ENCODE measurements around the gene KCNH4.
"Not testable (repeated sequence)": the region's sequence is repeated elsewhere in the genome, so short reads cannot be mapped to it uniquely, and the experiment has no call there.

Gene KCNH4

DNA sequence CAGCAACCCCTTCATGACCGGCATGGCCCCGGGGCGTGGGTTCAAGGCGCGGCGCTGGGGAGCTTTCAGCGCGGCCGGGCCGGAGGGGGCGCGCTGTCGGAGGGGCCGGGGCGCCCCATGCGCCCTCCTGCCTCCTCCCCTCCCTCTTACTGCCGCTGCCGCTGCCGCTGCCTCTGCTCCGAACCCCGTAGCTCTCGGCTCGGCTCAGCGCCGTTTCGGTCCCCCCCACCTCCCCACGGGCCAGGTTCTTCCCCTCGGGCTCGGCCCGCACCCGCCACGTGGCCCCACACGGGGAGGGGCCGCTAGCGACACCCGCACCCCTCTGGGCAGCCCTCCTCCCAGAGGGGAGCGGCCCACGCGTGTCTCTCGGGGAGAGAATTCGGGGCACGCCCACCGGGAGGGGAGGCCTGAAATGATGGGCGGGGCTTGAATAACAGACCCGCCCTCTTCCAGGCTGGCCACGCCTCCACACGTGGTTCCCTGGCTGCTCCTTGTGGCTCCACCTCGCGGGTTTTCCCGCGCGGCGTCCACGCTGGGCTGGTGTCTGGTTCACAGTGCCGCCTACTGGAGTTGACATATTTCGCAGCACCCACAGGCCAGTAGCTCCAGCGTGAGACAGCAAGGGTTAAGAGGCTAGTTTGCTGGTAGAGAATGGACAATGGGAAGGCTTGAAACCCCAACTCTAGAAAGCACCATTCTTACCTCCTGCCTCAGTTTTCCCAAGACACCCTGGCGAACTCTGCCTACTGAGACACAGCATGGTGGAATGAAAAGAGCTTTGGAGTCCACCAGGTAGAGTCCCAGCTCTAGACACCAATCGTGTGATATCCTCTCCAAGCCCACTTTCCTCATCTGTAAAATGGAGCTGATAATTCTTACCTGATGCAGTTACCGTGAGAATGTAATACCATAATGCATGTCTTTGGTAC is at the start of gene KCNH4:
Gene KCNH4, minus strand, starts transcription at position 221 of the 929 bp plus-strand sequence. Its CDS starts 197 bp downstream, at position 24.
- in situ Hi-C loops (cut with HindIII; ENCODE audit: low sequenced_read_pairs) = no loop called here

DNA sequence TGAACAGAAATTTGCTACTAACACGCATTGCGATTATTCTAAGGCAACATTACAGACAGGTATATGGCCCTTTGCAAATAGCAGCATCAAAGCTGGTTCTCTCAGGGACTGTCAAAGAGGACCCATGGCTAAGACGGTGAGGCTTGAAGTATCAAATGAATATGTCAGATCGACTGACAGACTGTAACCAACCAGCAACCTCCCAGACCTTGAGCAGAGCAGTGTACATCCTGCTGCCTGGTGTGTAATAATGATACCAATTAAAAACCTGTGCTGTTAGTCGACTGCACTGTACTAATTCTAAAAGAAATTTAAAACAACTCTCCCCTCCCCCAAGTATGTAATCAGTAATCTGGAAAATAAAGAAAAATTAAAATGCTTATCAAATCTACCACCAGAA is 49.3 kb upstream of the KCNH4 start:
- in situ Hi-C loops (cut with HindIII; ENCODE audit: low sequenced_read_pairs) = no loop called here

DNA sequence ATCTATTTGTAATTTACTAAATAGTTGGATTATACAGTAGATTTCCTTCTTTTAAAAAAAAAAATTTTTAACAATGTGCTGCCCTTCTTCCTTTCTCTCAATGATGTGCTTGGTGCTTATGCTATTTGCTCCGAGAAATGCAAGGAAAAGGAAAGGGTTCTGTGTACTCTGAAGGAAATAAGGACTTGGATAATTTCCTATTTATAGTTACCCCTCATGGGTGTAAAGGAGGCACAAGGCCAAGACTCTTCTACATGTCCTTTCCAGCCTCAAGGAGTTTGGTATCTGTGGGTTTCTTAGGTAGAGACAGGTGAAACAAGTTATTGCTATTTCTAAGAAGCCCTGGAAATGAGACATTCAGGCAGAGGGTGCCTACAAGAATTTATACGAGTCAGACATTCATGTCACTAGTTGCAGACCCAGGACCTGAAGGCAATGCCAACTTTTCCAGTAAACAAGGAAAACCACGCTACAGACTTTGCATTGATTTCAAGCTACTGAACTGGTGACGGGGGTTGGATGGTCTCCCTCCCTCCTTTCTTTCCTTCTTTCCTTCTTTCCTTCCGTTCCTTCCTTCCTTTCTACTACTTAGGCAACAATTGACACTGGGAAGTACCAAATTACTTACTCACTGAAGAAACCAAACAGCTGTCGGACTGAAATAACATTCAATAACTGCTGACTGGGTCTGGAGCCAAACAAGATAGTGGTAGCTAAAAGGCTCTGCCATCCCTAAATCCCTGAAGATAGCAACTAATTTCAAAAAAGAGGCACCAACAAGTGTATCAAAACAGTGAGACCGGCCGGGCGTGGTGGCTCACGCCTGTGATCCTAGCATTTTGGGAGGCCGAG is 47.1 kb upstream of the KCNH4 start:
- in situ Hi-C loops (cut with HindIII; ENCODE audit: low sequenced_read_pairs) = no loop called here

DNA sequence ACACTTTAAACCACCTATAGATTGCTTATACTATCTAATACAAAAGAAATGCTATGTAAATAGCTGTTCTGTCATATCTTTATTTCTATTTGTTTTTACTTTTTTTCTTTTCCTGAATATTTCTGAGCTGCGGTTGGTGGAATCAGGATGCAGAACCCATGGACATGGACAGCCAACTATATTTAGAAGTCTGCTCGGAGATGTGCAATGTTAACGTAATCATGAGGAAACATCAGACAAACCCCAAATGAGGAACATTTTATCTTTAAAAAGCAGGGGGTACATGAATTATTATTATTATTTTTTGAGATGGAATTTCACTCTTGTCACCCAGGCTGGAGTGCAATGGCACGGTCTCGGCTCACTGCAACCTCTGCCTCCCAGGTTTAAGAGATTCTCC is 44.7 kb upstream of the KCNH4 start:
- in situ Hi-C loops (cut with HindIII; ENCODE audit: low sequenced_read_pairs) = no loop called here

- in situ Hi-C loops (cut with HindIII; ENCODE audit: low sequenced_read_pairs) = no loop called here
Measured at GRCh38 chr17:42224651-42225050, 43.7 kb upstream of the KCNH4 start.

GRCh38 chr17:42221886-42222745 is 41.2 kb upstream of the KCNH4 start:
- in situ Hi-C loops (cut with HindIII; ENCODE audit: low sequenced_read_pairs) = no loop called here

DNA sequence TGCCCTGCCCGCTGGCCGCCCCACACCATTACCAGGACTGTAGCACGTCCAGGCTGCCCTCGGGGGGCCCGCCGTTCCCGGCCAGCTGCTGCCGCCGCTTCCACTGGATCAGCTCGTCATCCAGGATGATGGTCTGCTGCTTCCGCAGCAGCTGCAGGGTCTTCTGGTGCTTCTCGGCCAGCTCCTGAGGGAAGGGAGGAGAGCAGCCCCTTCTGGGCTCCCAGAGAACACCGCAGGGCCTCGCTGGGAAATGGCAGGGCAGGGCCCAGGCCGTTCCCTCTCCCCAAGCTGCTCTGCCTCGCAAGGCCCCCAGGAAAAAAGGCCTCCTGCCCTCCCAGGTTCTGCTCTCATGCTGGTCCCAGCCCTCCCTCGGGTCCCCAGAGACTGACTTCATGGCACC is 38.3 kb upstream of the KCNH4 start:
- in situ Hi-C loops (cut with HindIII; ENCODE audit: low sequenced_read_pairs) = not testable (repeated sequence)

DNA sequence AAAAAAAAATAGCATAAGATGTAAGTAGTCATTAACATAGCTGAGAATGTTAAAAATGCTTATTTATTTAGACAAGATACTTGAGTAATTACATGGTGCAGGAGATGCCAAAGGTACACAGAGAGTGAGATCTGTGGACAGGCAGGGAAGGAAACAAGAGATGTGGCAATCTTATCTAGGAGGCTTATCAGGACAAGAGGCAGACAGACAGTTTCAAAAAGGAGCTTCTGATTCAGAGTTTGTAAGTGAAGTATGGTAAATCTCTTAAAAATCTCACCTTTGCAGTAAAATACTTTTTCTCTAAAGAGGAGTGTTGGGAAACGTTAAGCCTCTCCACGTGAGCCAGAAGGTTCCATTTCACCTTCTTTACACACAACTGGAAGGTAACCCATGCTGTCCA is 33.2 kb upstream of the KCNH4 start:
- in situ Hi-C loops (cut with HindIII; ENCODE audit: low sequenced_read_pairs) = no loop called here

DNA sequence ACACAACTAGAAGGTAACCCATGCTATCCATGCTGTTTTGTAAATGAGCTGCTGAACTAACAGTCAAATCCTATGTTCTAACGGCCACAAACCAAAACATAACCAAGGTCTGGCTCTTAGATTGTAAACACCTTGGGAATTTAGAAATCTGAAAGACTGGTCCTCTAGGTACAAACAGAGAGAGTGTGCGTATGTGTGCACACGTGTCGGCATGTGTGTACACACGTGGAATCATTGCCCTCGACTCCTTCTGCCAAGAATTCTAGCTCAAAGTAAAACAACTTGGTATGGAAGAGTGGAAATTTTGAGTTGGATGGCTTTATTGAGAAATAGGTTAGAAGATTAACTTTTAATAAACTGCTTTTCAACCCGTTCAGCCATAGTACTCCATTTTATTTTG is 31.4 kb upstream of the KCNH4 start:
- in situ Hi-C loops (cut with HindIII; ENCODE audit: low sequenced_read_pairs) = no loop called here

GRCh38 chr17:42211921-42212341 is 31.0 kb upstream of the KCNH4 start:
- in situ Hi-C loops (cut with HindIII; ENCODE audit: low sequenced_read_pairs) = not testable (repeated sequence)

DNA sequence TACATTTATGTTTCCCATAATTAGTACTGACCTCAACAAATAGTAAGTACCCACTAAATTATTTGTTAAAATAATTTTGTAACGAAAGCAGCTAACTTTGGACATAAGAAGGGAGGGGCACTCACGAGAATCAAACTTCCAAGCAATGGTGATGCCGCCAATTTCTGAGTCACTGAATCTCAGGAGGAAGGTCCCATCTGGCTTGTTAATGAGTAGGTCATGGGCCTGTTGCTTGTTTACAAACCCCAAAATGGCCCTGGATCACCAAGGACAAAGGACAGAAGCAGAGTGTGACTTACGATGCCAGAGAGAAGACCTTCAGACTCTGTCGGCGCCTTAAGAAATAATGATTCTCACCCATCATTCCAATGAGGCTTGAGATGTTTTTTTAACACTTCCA is 29.1 kb upstream of the KCNH4 start:
- in situ Hi-C loops (cut with HindIII; ENCODE audit: low sequenced_read_pairs) = no loop called here

- in situ Hi-C loops (cut with HindIII; ENCODE audit: low sequenced_read_pairs) = loop anchor here (5.0 to 10.0 kb wide), 2 partner anchors 66 to 309 kb away; no protein-coding TSS in a partner anchor
Measured at GRCh38 chr17:42206153-42206612, 25.2 kb upstream of the KCNH4 start.

GRCh38 chr17:42203354-42203753 is 22.4 kb upstream of the KCNH4 start:
- in situ Hi-C loops (cut with HindIII; ENCODE audit: low sequenced_read_pairs) = loop anchor here (10.0 kb wide), 1 partner anchor 311 kb away; no protein-coding TSS in a partner anchor

GRCh38 chr17:42202696-42203095 is 21.8 kb upstream of the KCNH4 start:
- in situ Hi-C loops (cut with HindIII; ENCODE audit: low sequenced_read_pairs) = loop anchor here (10.0 kb wide), 1 partner anchor 312 kb away; no protein-coding TSS in a partner anchor

GRCh38 chr17:42202159-42202558 is 21.2 kb upstream of the KCNH4 start:
- in situ Hi-C loops (cut with HindIII; ENCODE audit: low sequenced_read_pairs) = loop anchor here (10.0 kb wide), 1 partner anchor 313 kb away; no protein-coding TSS in a partner anchor

- in situ Hi-C loops (cut with HindIII; ENCODE audit: low sequenced_read_pairs) = loop anchor here (10.0 kb wide), 1 partner anchor 313 kb away; no protein-coding TSS in a partner anchor
Measured at GRCh38 chr17:42201458-42201772, 20.5 kb upstream of the KCNH4 start.

- in situ Hi-C loops (cut with HindIII; ENCODE audit: low sequenced_read_pairs) = loop anchor here (10.0 kb wide), 1 partner anchor 314 kb away; no protein-coding TSS in a partner anchor
Measured at GRCh38 chr17:42200706-42201457, 19.9 kb upstream of the KCNH4 start.

DNA sequence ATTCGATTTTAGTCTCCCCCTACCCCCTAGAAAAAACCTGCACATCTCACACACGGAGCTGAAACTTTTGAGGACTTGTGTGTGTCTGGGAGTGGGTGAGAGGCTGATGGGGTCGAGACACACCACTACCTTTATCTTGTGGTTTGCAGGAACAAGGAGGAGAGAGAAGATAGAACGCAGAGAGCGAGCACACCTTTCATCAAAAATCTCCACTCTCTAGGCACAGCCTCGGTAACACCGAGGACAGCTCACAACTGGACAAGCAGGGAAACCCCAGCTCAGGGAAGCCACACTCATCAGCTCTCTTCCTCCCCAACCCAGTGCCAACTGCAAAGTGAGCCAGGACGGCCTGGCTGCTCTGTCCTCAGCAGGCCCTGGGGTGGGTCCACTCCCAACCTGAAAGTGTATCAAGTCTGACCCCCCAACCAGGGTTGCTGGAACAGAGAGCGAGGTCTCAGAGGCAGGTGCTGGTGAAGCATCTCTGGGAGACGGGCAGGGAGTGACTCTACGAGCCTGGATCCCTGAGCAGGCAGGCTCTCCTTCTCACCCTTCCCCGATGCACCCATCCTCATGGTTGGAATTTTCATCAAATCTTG is 18.6 kb upstream of the KCNH4 start:
- in situ Hi-C loops (cut with HindIII; ENCODE audit: low sequenced_read_pairs) = loop anchor here (10.0 kb wide), 1 partner anchor 315 kb away; no protein-coding TSS in a partner anchor

GRCh38 chr17:42198897-42199296 is 18.0 kb upstream of the KCNH4 start:
- in situ Hi-C loops (cut with HindIII; ENCODE audit: low sequenced_read_pairs) = no loop called here
